Measurements from ENCODE around the gene INPP5D. TPM values are rescaled to one million over a fixed set of nuclear protein-coding genes. Genes with fewer than 3 reads are reported as not detected.

The INPP5D gene
- total and polyA plus RNA-seq, 2 donors (not counting 3 experiments of a cell fraction or from before 2014, with no cell fraction given) = 13.9 to 46.6 TPM

DNA sequence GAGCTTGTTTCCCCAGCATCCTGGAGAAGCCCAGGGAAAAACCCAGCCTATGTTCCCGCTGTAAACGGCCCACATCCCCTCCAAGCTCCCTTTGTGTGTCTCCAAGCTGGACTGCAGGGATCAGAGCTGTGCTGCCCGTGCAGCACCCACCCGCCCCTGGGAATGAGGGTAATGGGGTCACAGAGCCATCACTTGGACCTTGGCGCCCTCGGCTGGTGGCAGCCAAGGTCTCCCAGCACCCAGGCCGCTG, 670 bp upstream of the INPP5D start:
- POLR2A ChIA-PET = interaction anchor here (0.6 kb wide), 1 partner anchor 49 kb away, joined by 4 read pairs; no protein-coding TSS in a partner anchor
- no peak overlapping the region for H3K4me2 ChIP-seq (ENCODE audit: insufficient read depth, low read length)
- H3K9me3 ChIP-seq (replicated peaks; ENCODE audit: control insufficient read depth, insufficient read depth, low read length) = no peaks in the 10 kb centered on the region
- FAIRE-seq (no peak), DNase-seq (ENCODE audit: low read depth, low spot score) (no peak)
- H3K79me2 ChIP-seq (ENCODE audit: control insufficient read depth, insufficient read depth, low read length) = peaks cover 29% of the 10 kb centered on the region
- no peak overlapping the region for H3K9ac ChIP-seq (replicated peaks; ENCODE audit: extremely low read depth, insufficient read depth, low read length)
- BruUV-seq (replicated peaks) = no TSS peak
- H2AFZ ChIP-seq (ENCODE audit: low read depth, low read length) = peak overlapping the region; percentile 81
- peaks cover 32% of the 10 kb centered on the region for H3K4me1 ChIP-seq (ENCODE audit: control insufficient read depth, extremely low read depth, insufficient read depth, low read length)
- no peaks in the 10 kb centered on the region for H3K27me3 ChIP-seq (ENCODE audit: control insufficient read depth in 2 of 2, insufficient read depth in 2 of 2, low read length in 2 of 2)
- H3K4me3 ChIP-seq (replicated peaks in 1 of 3; ENCODE audit: insufficient read depth in 1 of 3, low read depth in 1 of 3, low read length in 3 of 3) = no peak overlapping the region
- dilution Hi-C loops (cut with MboI; ENCODE audit: extremely low pct_ligation_motif_present, low sequenced_read_pairs) (no loop called here), intact Hi-C loops (cut with micrococcal nuclease) (loop anchor here (10.0 kb wide), 2 partner anchors 175 to 455 kb away; no protein-coding TSS in a partner anchor)
- no peaks in the 10 kb centered on the region for H4K20me1 ChIP-seq (replicated peaks; ENCODE audit: control insufficient read depth, extremely low read depth, insufficient read depth, low read length)
- H3K9me1 ChIP-seq (replicated peaks; ENCODE audit: control insufficient read depth, extremely low read depth, insufficient read depth, low read length) = no peaks in the 10 kb centered on the region
- peak overlapping the region; percentile 53 for H3K27ac ChIP-seq (ENCODE audit: insufficient read depth, low read depth, low read length)
- H3K36me3 ChIP-seq (ENCODE audit: control insufficient read depth in 2 of 2, extremely low read depth in 1 of 2, insufficient read depth in 2 of 2, low read length in 2 of 2) = peaks cover 0 to 3% of the 10 kb centered on the region in 2 experiments
- TF ChIP-seq POLR2AphosphoS5 (IDR thresholded peaks at IDR 0.05; ENCODE audit: insufficient read depth, low read depth, low read length) = no peak
- TF ChIP-seq FOS (IDR thresholded peaks at IDR 0.05; ENCODE audit: borderline replicate concordance, insufficient read depth, low read length) = no peak
- no peak for TF ChIP-seq MYC (IDR thresholded peaks at IDR 0.05; ENCODE audit: low read depth, low read length)
- TF ChIP-seq POLR2A (IDR thresholded peaks at IDR 0.05; ENCODE audit: low read depth, low read length) = no peak
- no peak for TF ChIP-seq GATA2 (IDR thresholded peaks at IDR 0.05; ENCODE audit: insufficient read depth, insufficient read length, low read depth, low read length)
- TF ChIP-seq, protein P1, sequence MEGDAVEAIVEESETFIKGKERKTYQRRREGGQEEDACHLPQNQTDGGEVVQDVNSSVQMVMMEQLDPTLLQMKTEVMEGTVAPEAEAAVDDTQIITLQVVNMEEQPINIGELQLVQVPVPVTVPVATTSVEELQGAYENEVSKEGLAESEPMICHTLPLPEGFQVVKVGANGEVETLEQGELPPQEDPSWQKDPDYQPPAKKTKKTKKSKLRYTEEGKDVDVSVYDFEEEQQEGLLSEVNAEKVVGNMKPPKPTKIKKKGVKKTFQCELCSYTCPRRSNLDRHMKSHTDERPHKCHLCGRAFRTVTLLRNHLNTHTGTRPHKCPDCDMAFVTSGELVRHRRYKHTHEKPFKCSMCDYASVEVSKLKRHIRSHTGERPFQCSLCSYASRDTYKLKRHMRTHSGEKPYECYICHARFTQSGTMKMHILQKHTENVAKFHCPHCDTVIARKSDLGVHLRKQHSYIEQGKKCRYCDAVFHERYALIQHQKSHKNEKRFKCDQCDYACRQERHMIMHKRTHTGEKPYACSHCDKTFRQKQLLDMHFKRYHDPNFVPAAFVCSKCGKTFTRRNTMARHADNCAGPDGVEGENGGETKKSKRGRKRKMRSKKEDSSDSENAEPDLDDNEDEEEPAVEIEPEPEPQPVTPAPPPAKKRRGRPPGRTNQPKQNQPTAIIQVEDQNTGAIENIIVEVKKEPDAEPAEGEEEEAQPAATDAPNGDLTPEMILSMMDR (IDR thresholded peaks at IDR 0.05; ENCODE audit: extremely low read depth in 1 of 2, insufficient read depth in 1 of 2, low read depth in 1 of 2, low read length in 2 of 2) = no peak
- CTCF ChIA-PET = interaction anchor here (0.9 to 4.3 kb wide), 7 partner anchors 8 to 115 kb away, joined by 3 to 30 read pairs (median 9); no protein-coding TSS in a partner anchor

Data from endothelial cell of umbilical vein (primary cell).